Occipital lobe (tissue), 3 donors: ENCODE results near the gene TMCC3. TPM values are rescaled to one million over a fixed set of nuclear protein-coding genes. Genes with fewer than 3 reads are reported as not detected.

Experiments used
- DNase-seq: peaks from one replicate; lab custom pipeline; 2025; lab: John Stamatoyannopoulos, UW
- small RNA-seq: library from RNA; depleted of rRNA; stranded (forward); fragments of <200 nt; gene quantifications from one replicate; pipeline ENCODE3, GENCODE V24; 2014
- total RNA-seq: library from RNA; depleted of rRNA; stranded (reverse); fragments of >200 nt; gene quantifications from one replicate; pipeline ENCODE4 v1.2.3, GENCODE V29; 2014

TMCC3 gene
- total RNA-seq, 1 donor from 2014 or later = 8.7 TPM

GRCh38 chr12:94535510-94535921 is 114.8 kb downstream of the TMCC3 start:
- no peak for DNase-seq

DNA sequence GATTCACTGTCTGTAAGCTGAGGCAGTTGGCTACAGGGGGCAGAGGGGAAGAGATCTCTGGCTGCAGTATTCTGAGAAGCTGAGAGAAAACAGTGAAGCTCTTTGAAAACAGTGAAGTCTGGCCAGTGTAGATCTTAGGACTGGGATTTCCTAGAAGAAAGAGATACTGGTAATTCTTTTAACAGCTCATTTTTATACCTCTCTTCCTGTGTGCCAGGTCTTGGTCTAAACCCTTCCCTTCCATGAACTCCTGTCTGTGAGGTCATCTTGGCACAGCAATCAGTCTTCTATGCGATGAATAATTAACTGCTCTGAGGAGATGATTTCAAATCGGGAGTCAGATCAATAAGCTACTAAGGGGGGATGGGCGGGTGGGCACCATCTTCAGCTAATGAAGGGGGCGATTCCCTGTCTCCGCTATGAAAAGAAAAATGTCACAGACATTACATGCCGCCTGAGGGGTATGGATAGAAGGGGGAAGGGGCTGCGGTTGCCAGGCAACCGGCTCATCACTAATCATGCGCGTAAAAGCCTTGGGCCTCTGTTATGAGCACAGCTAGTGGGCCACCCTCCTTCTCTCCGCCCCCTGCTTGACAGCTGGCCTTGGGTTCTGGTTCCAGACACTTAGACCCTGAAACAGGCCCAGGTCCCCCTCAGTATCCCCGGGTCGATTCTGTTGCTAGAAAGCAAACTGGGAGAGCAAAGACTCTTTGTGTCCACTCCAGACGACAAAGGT is 115.4 kb downstream of the TMCC3 start:
- DNase-seq = no peak

DNA sequence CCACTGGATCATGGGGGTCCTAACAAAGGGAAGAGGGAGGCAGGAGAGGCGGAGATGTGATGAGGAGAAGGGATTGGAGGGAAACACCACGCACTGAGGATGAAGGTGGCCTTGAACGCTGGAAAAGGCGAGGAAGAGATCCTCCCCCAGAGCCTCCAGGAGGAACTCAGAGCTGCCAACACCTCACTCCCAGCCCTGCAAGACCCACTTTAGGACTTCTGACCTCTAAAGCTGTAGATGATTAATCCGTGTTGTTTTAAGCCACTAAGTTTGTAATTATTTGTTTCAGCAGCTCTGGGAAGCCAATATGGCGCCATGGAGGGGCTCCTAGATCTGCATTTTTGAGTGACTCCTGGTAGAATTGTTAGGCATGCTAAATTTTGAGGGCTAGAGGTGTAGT is 116.1 kb downstream of the TMCC3 start:
- no peak for DNase-seq

DNA sequence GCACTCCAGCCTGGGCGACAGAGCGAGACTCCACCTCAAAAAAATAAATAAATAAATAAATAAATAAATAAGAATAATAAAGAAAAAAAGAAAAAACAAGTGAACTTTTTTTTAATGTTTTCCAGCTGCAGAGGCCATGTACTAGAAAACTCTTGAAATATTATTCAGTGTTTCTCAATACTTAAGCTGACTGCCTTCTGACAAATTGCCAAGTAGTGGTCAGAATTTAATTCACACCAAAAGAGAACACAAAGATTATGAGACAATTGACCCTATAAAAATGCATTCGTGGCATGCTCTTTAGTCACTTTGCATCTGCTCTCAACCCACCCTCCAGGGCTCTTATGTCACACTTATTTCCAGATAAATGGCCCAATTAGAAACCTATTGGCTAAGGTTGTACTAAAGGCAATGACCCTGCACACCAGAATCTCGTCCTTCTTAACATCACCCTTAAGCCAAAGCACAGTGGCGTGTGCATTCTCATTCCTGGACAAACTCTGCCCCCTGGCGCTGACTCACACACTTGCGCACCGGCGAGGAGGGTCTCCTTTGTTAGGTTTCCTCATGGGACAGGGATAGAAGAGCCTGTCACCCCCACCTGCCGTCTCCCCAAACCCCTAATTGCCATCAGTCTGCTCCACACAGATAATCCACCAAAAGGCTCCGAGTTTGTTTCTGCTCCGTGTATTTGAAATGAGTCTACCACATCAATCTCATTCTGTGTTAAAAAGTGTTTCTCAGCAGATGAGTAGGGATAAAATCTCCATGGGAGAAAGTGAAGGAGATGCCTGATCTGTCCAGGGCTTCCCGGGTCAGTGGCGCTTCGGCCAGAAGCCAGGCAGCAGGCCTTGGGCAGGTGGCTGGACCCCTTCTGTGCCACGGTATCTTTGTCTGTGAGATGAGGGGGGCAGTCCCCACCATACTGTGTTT is 117.6 kb downstream of the TMCC3 start:
- DNase-seq = peak; percentile 6

DNA sequence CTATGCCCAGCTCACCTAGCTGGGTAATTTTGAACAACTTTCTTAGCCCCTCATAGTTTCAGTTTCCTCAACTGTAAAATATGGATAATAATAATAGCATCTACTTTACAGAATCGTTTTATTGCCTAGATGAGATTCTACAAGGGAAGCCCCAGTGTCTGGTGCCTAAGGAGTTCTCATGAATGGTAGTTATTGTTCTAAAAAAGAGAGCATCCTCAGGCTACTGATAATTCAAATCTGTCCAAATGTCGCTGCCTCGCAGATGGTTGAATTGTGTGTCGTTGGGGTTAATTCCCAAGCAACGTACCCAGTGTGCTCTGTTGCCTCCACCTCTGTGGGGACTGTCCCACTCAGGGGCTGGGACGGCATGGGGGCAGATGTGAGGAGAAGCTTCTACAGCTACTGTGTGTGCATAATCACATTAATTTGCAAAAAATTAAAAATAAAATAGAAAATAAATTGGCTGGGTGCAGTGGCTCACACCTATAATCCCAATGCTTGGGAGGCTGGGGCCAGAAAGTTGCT is 119.1 kb downstream of the TMCC3 start:
- no peak for DNase-seq

GRCh38 chr12:94525951-94526350 is 124.4 kb downstream of the TMCC3 start:
- no peak for DNase-seq

Small RNA genes lying within 50 kb of the gene (small RNA-seq; reads per million reads assigned to genes)
- gene LSM3P2 (not detected), gene MIR5700 (not detected)

Other genes starting within 250 kb of the TMCC3 start
- gene CEP83, start 190.7 kb downstream of the TMCC3 start, total RNA-seq = 19.7 TPM